HL-60 (cell line): ENCODE results near the gene CYP17A1.
A peak's percentile ranks its signal among the peaks of the same experiment; 100 is the strongest.

Experiments used
- DNase-seq, 2 experiments: peaks; one replicate each; pipeline ENCODE4 v3.0.0-alpha.2; 2010 to 2020; ENCODE audit warnings: low read depth in 1 of 2, low spot score in 1 of 2
- H3K27ac ChIP-seq: fragments of 250-450 bp; sonication (Bioruptor Pico); replicated peaks from 2 replicates; pipeline ENCODE4 v1.5.1; 2020; ENCODE audit warnings: mild to moderate bottlenecking, moderate library complexity
- H3K27me3 ChIP-seq: fragments of 250-450 bp; sonication (Bioruptor Pico); 2 replicates; pipeline ENCODE4 v1.5.1; 2021; ENCODE audit warnings: mild to moderate bottlenecking, moderate library complexity; ENCODE audit not compliant: insufficient read depth, poor library complexity, severe bottlenecking
- H3K4me3 ChIP-seq: replicated peaks from 2 replicates; pipeline ENCODE4 v1.5.1; 2011; ENCODE audit warnings: mild to moderate bottlenecking, control low read depth, low read length; ENCODE audit not compliant: insufficient read depth
- CTCF ChIP-seq: IDR thresholded peaks from one replicate; pipeline ENCODE4 v1.5.1; 2011; ENCODE audit warnings: low read length, control low read depth, inconsistent platforms; ENCODE audit not compliant: insufficient read depth
- GABPA ChIP-seq: IDR thresholded peaks from 2 replicates; pipeline ENCODE4 v1.6.1; 2012; ENCODE audit warnings: low read depth
- POLR2AphosphoS5 ChIP-seq: IDR thresholded peaks from 2 replicates; pipeline ENCODE4 v1.6.1; 2012; ENCODE audit warnings: low read depth
- REST ChIP-seq: IDR thresholded peaks from 2 replicates; pipeline ENCODE4 v1.6.1; 2012; ENCODE audit warnings: low read depth; ENCODE audit not compliant: insufficient replicate concordance
- SPI1 ChIP-seq: IDR thresholded peaks from 2 replicates; pipeline ENCODE4 v1.6.1; 2012; ENCODE audit warnings: low read depth, mild to moderate bottlenecking, borderline replicate concordance

Gene CYP17A1

GRCh38 chr10:102815790-102816549 lies 21.2 kb downstream of the CYP17A1 start:
- H3K27ac ChIP-seq = peak overlapping the region; percentile 56
- no peak overlapping the region for H3K4me3 ChIP-seq
- TF ChIP-seq POLR2AphosphoS5 = no peak
- no peak; the same call in 1 of the 2 replicates for TF ChIP-seq SPI1
- TF ChIP-seq CTCF = no peak
- no peak for TF ChIP-seq GABPA
- TF ChIP-seq REST = no peak
- no peaks in the 10 kb centered on the region for H3K27me3 ChIP-seq
- DNase-seq = peak in 1 of 2 experiments; percentile 62

- H3K27me3 ChIP-seq = no peaks in the 10 kb centered on the region
- peak overlapping the region; percentile 56 for H3K27ac ChIP-seq
- TF ChIP-seq REST (no peak), SPI1 (no peak), POLR2AphosphoS5 (no peak), GABPA (no peak), CTCF (no peak)
- H3K4me3 ChIP-seq = no peak overlapping the region
- peak in 1 of 2 experiments; percentile 32 for DNase-seq
These were observed 22.1 kb downstream of the CYP17A1 start for GRCh38 chr10:102814873-102815661.

- Histone ChIP-seq H3K27ac (no peak overlapping the region), H3K4me3 (no peak overlapping the region), H3K27me3 (no peaks in the 10 kb centered on the region)
- no peak for TF ChIP-seq SPI1
- TF ChIP-seq GABPA = no peak
- no peak for TF ChIP-seq CTCF
- TF ChIP-seq POLR2AphosphoS5 = no peak
- TF ChIP-seq REST = no peak
- DNase-seq = no peak
These were observed 22.8 kb downstream of the CYP17A1 start for GRCh38 chr10:102814453-102814871.
